ENCODE measurements around the gene COG4. TPM values are rescaled to one million over a fixed set of nuclear protein-coding genes. Genes with fewer than 3 reads are reported as not detected.

The COG4 gene
- total RNA-seq (ENCODE audit: unreplicated experiment), result 70.8 TPM
- long read RNA-seq, transcript COG4-201 (19 exons, 2,833 nt), result major isoform, 34 of 52 reads
- long read RNA-seq, transcript COG4-202 (18 exons, 2,756 nt), result minor isoform, 5 of 52 reads
- long read RNA-seq, partial matches to known transcripts, result 2 of 52 reads
- long read RNA-seq, other reads (novel, unspliced or antisense), result 10 of 52 reads

GRCh38 chr16:70523076-70523742 is at the start of gene COG4:
Gene COG4 (minus strand): TSS chr16:70523554. CDS start chr16:70523543, 11 bp downstream.
- no peak for TF ChIP-seq CTCF (IDR thresholded peaks at IDR 0.05; ENCODE audit: partially characterized antibody, unreplicated experiment)
- peak within 1 kb of the TSS; percentile 96 for H3K4me3 Mint-ChIP-seq (ENCODE audit: unreplicated experiment)
- H3K36me3 Mint-ChIP-seq (ENCODE audit: unreplicated experiment), result no peaks in the 10 kb centered on the region
- peak within 1 kb of the TSS; percentile 96 for H3K27ac Mint-ChIP-seq (ENCODE audit: unreplicated experiment)
- peak; percentile 90 for DNase-seq
- peaks cover 9% of the 10 kb centered on the region for H3K9me3 Mint-ChIP-seq (ENCODE audit: unreplicated experiment)
- peaks cover 6% of the 10 kb centered on the region for H3K27me3 Mint-ChIP-seq (ENCODE audit: unreplicated experiment)
- H3K4me1 Mint-ChIP-seq (ENCODE audit: low read depth, unreplicated experiment), result peaks cover 17% of the 10 kb centered on the region

GRCh38 chr16:70572926-70573270 is 49.5 kb upstream of the COG4 start:
- H3K27ac Mint-ChIP-seq (ENCODE audit: unreplicated experiment), result no peak overlapping the region

GRCh38 chr16:70572050-70572925 is 48.9 kb upstream of the COG4 start:
- no peaks in the 10 kb centered on the region for H3K36me3 Mint-ChIP-seq (ENCODE audit: unreplicated experiment)
- no peaks in the 10 kb centered on the region for H3K4me1 Mint-ChIP-seq (ENCODE audit: low read depth, unreplicated experiment)

More at GRCh38 chr16:70572926-70573270, 49.5 kb upstream of the COG4 start:
- no peak for DNase-seq
- TF ChIP-seq CTCF (IDR thresholded peaks at IDR 0.05; ENCODE audit: partially characterized antibody, unreplicated experiment), result no peak
- Mint-ChIP-seq H3K4me3 (ENCODE audit: unreplicated experiment) (no peak overlapping the region), H3K4me1 (ENCODE audit: low read depth, unreplicated experiment) (no peaks in the 10 kb centered on the region), H3K36me3 (ENCODE audit: unreplicated experiment) (no peaks in the 10 kb centered on the region), H3K27me3 (ENCODE audit: unreplicated experiment) (peaks cover 5% of the 10 kb centered on the region), H3K9me3 (ENCODE audit: unreplicated experiment) (peaks cover 2% of the 10 kb centered on the region)

GRCh38 chr16:70571623-70572022 is 48.3 kb upstream of the COG4 start:
- H3K4me1 Mint-ChIP-seq (ENCODE audit: low read depth, unreplicated experiment), result no peaks in the 10 kb centered on the region

More at GRCh38 chr16:70572050-70572925, 48.9 kb upstream of the COG4 start:
- Mint-ChIP-seq H3K27ac (ENCODE audit: unreplicated experiment) (no peak overlapping the region), H3K27me3 (ENCODE audit: unreplicated experiment) (peaks cover 5% of the 10 kb centered on the region), H3K9me3 (ENCODE audit: unreplicated experiment) (peaks cover 2% of the 10 kb centered on the region), H3K4me3 (ENCODE audit: unreplicated experiment) (no peak overlapping the region)
- DNase-seq, result no peak
- no peak for TF ChIP-seq CTCF (IDR thresholded peaks at IDR 0.05; ENCODE audit: partially characterized antibody, unreplicated experiment)

More at GRCh38 chr16:70571623-70572022, 48.3 kb upstream of the COG4 start:
- TF ChIP-seq CTCF (IDR thresholded peaks at IDR 0.05; ENCODE audit: partially characterized antibody, unreplicated experiment), result no peak
- H3K27ac Mint-ChIP-seq (ENCODE audit: unreplicated experiment), result no peak overlapping the region
- no peak for DNase-seq
- H3K4me3 Mint-ChIP-seq (ENCODE audit: unreplicated experiment), result no peak overlapping the region
- peaks cover 2% of the 10 kb centered on the region for H3K9me3 Mint-ChIP-seq (ENCODE audit: unreplicated experiment)
- H3K27me3 Mint-ChIP-seq (ENCODE audit: unreplicated experiment), result peaks cover 7% of the 10 kb centered on the region
- H3K36me3 Mint-ChIP-seq (ENCODE audit: unreplicated experiment), result no peaks in the 10 kb centered on the region

All from glutamatergic neuron (in vitro differentiated cells).